DOHH2 (cell line): Measurements from ENCODE around the gene LCOR.

Experiments
- CTCF ChIP-seq: fragments of 200-600 bp; sonication (generic); IDR thresholded peaks from one replicate; pipeline ENCODE4 v1.5.1; 2014; ENCODE audit warnings: antibody characterized with exemption, mild to moderate bottlenecking, low read depth, low read length; ENCODE audit not compliant: poor library complexity, severe bottlenecking
- EZH2phosphoT487 ChIP-seq: fragments of 200-600 bp; sonication (generic); IDR thresholded peaks from 2 replicates; pipeline ENCODE4 v1.6.1; 2017; ENCODE audit warnings: borderline replicate concordance, mild to moderate bottlenecking, antibody characterized with exemption, low read length, moderate library complexity, mixed read lengths

DNA sequence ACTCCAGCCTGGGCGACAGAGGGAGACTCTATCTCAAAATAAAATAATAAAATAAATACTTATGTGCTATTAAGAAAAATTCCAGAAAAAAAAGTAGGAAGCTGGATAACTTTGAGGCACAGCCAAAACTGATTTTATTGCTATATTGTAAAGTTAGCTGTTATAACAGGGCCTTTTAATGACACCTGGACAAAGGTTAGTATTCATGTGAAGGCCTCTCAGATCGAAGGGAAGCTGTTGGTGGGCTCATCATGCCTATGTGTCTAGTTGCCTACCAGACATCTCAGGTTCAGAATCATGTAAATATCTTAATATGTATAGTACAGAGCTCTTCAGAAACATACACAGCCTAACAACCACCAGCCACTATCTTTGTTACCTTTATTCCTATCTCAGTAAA, 143.0 kb downstream of the LCOR start:
- no peak for TF ChIP-seq CTCF
- no peak for TF ChIP-seq EZH2phosphoT487
